ENCODE measurements around the gene HCFC1R1.
"Not testable (repeated sequence)": the region's sequence is repeated elsewhere in the genome, so short reads cannot be mapped to it uniquely, and the experiment has no call there.

GRCh38 chr16:3072576-3073263 is 49.0 kb upstream of the HCFC1R1 start:
- not testable (repeated sequence) for TF ChIP-seq CTCF, EZH2 (IDR thresholded peaks at IDR 0.05)
